GM19240 (cell line): ENCODE results near the gene ZNF217.
"Not testable (repeated sequence)": the region's sequence is repeated elsewhere in the genome, so short reads cannot be mapped to it uniquely, and the experiment has no call there.

Experiments
- DNase-seq: peaks from one replicate; pipeline ENCODE4 v3.0.0; 2011; ENCODE audit warnings: low spot score; ENCODE audit not compliant: insufficient read length

Gene ZNF217

GRCh38 chr20:53622247-53623133 is 28.9 kb upstream of the ZNF217 start:
- DNase-seq, result no peak

DNA sequence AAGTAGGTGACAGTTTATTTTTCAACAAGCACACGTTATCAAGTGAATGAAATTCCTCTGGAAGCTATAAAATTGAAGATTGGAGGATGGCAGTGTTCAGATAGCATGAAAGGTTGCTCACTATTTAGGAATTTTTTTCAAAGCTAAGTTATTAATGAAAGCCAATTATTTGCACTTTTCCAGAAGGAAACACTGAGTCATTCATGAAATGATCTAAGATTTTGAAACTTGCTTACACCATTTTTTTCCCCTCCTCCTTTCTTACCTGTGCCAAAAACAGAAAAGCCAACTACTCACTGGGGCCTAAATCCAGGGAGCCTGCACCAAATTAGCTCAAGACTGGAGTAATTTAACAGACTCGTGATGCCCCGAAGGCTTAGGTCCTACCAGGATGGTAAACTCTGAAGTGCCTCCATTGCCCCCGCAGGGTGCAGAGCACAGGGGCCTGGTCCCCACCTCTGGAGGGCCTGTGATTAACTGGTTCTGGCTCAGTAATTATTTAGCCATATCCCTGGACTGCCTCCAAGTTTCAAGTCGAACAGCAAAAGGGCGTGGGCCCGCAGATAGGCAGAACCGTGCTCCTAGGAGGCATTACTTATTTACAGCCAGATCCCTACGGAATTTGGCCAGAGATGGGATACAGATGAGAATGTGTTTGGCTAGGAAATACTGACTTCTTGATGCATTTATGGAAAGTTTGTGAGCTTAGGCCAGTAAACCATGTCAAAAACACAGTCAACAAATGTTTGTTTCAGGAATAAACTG is 28.0 kb upstream of the ZNF217 start:
- DNase-seq, result no peak

DNA sequence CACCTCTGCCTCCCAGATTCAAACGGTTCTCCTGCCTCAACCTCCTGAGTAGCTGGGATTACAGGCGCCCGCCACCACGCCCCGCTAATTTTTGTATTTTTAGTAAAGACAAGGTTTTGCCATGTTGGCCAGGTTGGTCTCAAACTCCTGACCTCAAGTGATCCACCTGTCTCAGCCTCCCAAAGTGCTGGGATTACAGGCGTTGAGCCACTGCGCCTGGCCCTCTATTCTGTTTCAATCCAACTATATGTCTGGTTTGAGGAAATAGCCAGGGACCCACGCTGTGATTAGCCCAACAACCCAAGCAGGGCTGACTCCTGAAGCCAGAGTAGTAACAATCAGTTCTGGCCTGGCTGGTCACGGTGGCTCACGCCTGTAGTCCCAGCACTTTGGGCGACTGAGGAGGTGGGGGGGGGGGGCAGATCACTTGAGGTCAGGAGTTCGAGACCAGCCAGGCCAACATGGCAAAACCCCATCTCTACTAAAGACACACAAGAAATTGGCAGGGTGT is 24.9 kb upstream of the ZNF217 start:
- not testable (repeated sequence) for DNase-seq

DNA sequence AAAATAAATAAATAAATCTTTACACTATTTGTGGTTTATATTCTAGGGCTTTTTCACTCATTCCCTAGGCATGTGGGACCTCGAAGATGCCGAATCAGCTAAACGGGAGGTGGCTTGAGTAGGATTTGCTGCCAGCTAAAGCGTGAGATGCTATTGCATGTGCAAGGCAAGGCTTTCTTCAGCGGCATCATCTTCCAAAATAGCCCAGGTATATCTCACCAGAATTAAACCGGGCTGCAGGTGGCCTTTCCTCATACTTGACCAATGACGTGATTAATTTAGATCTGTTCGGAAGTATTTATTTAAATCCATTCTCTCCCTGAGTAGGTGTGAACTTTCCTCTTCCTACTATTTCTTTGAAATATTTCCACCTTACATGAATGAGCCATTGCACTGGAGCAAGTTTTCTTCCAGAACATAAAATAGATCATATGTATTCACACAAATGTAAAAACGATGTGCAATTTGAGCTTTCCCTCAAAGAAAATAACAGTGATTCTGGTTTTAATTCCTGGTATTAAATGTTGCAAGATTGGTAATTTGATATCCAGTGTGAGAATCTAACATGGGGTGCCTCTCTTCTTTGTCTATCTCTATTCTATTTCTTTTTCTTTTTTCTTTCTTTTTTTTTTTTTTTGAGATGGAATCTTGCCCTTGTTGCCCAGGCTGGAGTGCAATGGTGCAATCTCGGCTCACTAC is 24.3 kb upstream of the ZNF217 start:
- DNase-seq, result no peak

DNA sequence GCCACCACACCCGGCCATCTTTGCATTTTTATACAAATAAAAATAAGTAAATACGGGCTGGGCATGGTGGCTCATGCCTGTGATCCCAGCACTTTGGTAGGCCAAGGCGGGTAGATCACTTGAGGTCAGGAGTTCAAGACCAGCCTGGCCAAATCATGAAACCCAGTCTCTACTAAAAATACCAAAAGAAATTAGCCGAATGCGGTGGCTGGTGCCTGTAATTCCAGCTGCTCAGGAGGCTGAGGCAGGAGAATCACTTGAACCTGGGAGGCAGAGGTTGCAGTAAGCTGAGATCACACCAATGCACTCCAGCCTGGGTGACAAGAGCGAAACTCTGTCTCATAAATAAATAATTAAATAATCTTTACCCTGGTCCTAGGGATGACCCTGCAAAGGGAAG is 22.9 kb upstream of the ZNF217 start:
- DNase-seq, result not testable (repeated sequence)

GRCh38 chr20:53613748-53614147 is 20.1 kb upstream of the ZNF217 start:
- no peak for DNase-seq

GRCh38 chr20:53612289-53612688 is 18.6 kb upstream of the ZNF217 start:
- DNase-seq, result not testable (repeated sequence)

- no peak for DNase-seq
Measured at GRCh38 chr20:53611449-53611894, 17.8 kb upstream of the ZNF217 start.

DNA sequence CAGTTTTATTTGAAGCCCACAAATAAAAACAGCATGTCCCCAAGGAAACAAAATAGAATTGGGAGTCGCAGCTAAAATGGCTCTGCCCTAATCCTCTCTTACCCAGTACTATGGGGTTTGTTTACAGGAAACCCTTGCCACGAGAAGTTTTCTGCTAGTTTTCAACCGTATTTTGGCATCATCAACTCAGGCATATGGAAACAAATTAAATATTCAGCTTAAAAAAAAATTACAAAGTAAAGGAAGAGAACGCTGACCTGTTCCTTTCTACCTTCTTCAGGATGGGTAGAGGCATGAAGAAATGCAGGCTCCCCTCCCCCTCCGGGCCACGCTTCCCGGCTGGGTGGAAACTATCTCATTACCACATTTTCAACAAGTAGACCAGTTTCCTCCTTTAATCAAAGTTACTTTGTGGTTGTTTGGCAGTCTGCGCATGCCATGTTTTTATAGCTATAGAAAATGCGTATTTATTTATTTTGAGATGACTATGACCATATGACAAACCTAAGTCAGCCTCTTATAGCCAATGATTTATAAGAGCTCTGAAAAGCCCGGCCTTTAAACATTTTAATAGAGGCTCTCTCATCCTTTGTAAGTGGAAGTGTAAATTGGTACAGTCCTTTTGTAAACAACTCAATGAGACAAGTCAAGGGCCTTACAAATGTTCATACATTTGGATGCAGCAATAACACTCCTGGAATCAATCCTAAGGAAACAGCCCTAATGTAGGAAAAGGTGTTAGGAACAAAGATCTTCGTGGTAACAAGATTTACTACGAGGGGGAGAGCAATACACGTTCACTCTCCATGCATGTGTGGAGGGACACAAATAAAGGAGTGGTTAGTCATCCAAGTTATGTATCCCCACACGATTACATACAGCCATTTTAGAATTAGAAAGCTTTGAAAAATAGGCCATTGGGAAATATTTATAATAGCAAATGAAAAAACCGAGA is 16.1 kb upstream of the ZNF217 start:
- peak; percentile 10 for DNase-seq

DNA sequence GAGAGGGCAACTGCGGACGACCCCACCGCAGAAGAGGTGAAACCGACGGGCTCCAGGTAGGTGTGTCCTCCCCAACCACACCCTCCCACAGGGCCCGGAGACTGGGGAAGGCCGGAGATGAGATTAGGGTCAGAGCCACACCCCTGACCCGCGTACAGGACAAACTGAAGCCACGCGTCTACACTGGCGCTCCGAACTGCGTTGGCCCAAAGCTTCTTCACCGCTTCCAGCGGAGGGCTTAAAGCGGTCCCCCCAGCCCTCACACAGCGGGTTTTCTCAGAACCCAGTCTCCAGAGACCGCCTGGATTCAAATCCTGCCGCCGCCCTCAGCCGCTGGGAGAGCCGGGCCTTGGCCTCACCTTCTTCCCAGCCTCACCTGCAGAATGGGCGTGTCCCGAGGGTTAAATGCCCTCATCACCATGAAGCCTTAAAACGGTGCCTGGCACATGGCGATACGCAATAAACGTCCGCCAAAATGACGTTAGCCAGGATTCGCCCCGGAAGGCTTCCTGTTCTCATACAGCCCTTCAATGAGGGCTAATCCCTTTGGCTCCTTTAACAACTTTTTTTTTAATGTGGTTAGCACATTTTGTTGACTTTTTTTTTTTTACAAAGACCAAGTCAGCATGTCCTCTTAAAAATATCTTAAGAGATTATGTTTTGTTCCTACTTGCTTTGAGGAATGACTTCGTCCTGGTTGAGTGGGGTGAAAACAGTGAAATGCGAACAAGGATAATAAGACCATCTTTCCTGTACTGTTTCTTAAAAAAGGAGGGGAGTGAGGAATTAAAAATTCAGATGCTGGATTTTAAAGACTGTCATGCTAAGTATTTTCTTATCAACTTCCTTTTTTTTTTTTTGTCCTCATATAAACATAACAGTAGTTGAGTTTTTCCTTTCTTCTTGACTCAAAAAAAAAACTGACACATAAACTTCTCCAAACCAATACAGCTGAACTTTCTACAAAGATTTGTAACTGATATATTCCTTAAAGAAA is 15.1 kb upstream of the ZNF217 start:
- no peak for DNase-seq

DNA sequence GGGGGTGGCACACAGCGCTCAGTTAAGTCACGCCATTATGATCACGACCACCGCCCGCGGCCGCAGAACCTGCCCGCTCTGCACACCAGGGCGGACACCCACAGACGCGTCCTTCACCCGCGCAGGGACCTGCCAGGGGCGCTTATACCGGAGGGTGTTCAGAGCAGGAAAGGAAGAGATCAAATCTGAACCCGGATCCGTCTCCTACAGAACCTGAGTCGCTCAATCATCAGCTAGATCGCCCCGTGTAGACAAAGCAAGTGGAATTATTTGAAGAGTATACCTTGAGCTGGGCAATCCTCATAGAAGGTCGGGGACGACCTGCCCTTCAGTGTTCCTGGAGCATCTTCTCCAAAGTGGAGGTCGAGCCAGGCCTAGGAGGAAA is 14.4 kb upstream of the ZNF217 start:
- DNase-seq, result no peak

DNA sequence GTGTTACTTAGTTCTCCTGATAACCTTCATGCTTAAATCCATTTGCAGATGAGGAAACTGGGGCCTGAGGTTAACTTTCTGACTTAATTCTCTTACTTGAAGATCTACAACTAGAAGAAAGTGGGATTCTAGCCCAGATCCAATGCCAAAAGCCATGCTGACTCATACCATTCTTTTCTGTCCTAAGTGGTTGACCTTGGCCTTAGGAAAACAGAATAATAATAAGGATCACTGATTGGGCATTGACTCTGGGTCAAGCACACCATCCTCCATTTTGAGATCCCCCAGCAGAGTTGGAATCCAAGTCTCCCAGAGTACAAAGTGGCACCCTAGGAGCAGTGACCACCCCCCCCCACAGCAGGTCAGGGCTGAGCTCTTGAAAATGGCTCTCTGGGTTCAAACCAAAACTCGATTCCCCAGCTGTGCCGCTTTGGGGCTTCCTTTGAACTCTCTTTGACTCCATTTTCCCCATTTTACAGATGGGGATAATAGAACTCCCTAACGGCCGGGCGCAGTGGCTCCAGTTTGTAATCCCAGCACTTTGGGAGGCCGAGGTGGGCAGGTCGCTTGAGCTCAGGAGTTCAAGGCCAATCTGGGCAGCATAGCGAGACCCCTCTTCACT is 12.8 kb upstream of the ZNF217 start:
- no peak for DNase-seq

GRCh38 chr20:53605401-53605800 is 11.8 kb upstream of the ZNF217 start:
- not testable (repeated sequence) for DNase-seq

DNA sequence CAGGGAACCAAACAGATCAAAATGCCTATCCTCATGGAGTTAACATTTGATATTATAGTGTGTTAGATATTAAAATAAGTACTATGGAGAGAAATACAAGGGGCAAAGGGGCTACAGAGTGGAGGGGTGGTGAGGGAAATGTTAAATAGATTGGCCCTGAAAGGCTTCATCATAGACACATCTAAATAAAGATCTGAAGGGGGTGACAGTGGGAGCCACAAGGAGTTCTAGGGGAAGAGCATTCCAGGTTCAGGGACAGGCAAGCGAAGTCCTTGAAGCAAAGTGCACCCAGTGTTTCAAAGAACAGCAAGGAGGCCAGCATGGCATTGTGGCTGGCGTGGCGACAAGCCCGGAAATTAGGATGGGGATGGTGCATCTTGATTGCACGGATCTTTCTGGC is 11.2 kb upstream of the ZNF217 start:
- DNase-seq, result not testable (repeated sequence)

DNA sequence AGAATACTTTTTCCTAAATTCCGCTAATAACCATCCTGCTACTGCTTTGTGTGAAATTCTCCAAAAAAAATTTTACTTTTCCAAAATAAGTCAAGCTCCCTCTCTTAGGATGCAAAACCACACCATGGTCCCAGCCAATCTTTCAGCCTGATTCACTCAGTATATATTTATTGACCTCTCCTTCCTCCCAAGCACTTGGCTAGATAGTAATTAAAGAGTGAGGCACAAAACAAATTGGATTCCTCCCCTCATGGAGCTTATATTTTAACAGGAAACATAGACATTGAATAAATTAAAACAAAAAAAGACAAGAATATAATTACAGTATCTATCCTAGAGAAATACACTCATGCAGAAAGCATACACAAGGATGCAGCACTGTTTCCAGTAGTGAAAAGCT is 9.0 kb upstream of the ZNF217 start:
- DNase-seq, result no peak

- DNase-seq, result no peak
Measured at GRCh38 chr20:53599910-53600632, 6.4 kb upstream of the ZNF217 start.

GRCh38 chr20:53599378-53599777 is 5.7 kb upstream of the ZNF217 start:
- no peak for DNase-seq

DNA sequence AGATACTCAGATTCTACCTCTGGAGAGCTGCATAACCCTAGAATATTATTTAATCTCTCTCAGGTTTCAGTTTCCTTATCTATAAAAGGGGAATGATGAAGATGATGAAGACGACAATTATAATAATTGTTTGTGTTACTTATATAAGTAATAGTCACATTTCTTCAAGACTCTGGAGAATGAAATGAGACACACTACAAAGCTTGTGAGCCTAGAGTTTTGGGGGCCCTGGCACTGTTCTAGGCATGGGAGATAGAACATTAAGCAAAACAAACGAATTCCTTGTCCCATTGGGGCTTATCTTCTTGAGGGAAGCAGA is 5.4 kb upstream of the ZNF217 start:
- DNase-seq, result no peak
